Measurements from ENCODE around the gene RAB31. TPM values are rescaled to one million over a fixed set of nuclear protein-coding genes. Genes with fewer than 3 reads are reported as not detected.
A peak's percentile ranks its signal among the peaks of the same experiment; 100 is the strongest.

The RAB31 gene
- total and polyA plus RNA-seq, 2 of the 13 experiments (the other 11 are each of a cell fraction or from before 2014, with no cell fraction given): 1.1 to 1.7 TPM

GRCh38 chr18:9808295-9809241 lies 100.5 kb downstream of the RAB31 start (continued):
- no peak for TF ChIP-seq ZNF672 (CRISPR knock-in tag; IDR thresholded peaks at IDR 0.05)
- TF ChIP-seq ZNF720 (CRISPR knock-in tag; IDR thresholded peaks at IDR 0.05): no peak
- TF ChIP-seq ZNF280B (CRISPR knock-in tag; IDR thresholded peaks at IDR 0.05; ENCODE audit: borderline replicate concordance): no peak
- TF ChIP-seq ARNT (IDR thresholded peaks at IDR 0.05): no peak
- TF ChIP-seq REST (IDR thresholded peaks at IDR 0.05; ENCODE audit: borderline replicate concordance in 1 of 2, low read depth in 1 of 2, low read length in 2 of 2): no peak
- TF ChIP-seq TFDP2 (CRISPR knock-in tag; IDR thresholded peaks at IDR 0.05): 0 out of 2 replicates have a peak, but pooled peaks have one; percentile 36
- TF ChIP-seq DR1 (CRISPR knock-in tag; IDR thresholded peaks at IDR 0.05): no peak
- TF ChIP-seq ZNF501 (CRISPR knock-in tag; IDR thresholded peaks at IDR 0.05): peak; percentile 26; the same call in 1 of the 2 replicates
- TF ChIP-seq ZNF75D (CRISPR knock-in tag; IDR thresholded peaks at IDR 0.05; ENCODE audit: borderline replicate concordance): no peak
- no peak for TF ChIP-seq ZNF652 (CRISPR knock-in tag; IDR thresholded peaks at IDR 0.05; ENCODE audit: borderline replicate concordance, low read depth)
- no peak for TF ChIP-seq CSRNP2 (CRISPR knock-in tag; conservative IDR thresholded peaks at IDR 0.05; ENCODE audit: low read depth)
- TF ChIP-seq ZNF180 (CRISPR knock-in tag; IDR thresholded peaks at IDR 0.05; ENCODE audit: borderline replicate concordance, low read depth): no peak
- TF ChIP-seq ARID2 (CRISPR knock-in tag; IDR thresholded peaks at IDR 0.05; ENCODE audit: borderline replicate concordance): no peak
- TF ChIP-seq ZNF234 (CRISPR knock-in tag; conservative IDR thresholded peaks at IDR 0.05): no peak
- no peak for TF ChIP-seq DMTF1 (CRISPR knock-in tag; IDR thresholded peaks at IDR 0.05)
- TF ChIP-seq MTA3 (CRISPR knock-in tag; IDR thresholded peaks at IDR 0.05): no peak
